ENCODE measurements around the gene PRKAA1. TPM values are rescaled to one million over a fixed set of nuclear protein-coding genes. Genes with fewer than 3 reads are reported as not detected.

Gene PRKAA1
- total RNA-seq, 4 donors from 2014 or later: 82.7 to 132 (median 100) TPM

GRCh38 chr5:40779561-40779960 is 18.6 kb downstream of the PRKAA1 start:
- Histone ChIP-seq H3K4me3 (no peak overlapping the region), H3K27me3 (no peaks in the 10 kb centered on the region), H3K27ac (no peak overlapping the region), H3K36me3 (peaks cover 0 to 28% (median 0%) of the 10 kb centered on the region in 3 donors), H3K9me3 (no peaks in the 10 kb centered on the region), H3K4me1 (peaks cover 0 to 31% (median 0%) of the 10 kb centered on the region in 4 donors)
- TF ChIP-seq CTCF (IDR thresholded peaks at IDR 0.05): no peak
- no peak for TF ChIP-seq POLR2A (IDR thresholded peaks at IDR 0.05)
- DNase-seq: no peak

GRCh38 chr5:40778133-40778532 is 20.0 kb downstream of the PRKAA1 start:
- TF ChIP-seq CTCF (IDR thresholded peaks at IDR 0.05) (no peak), POLR2A (IDR thresholded peaks at IDR 0.05) (no peak)
- H3K4me3 ChIP-seq: no peak overlapping the region
- DNase-seq: no peak
- no peaks in the 10 kb centered on the region for H3K27me3 ChIP-seq
- H3K4me1 ChIP-seq: peaks cover 0 to 18% (median 0%) of the 10 kb centered on the region in 4 donors
- H3K36me3 ChIP-seq: peaks cover 0 to 34% (median 0%) of the 10 kb centered on the region in 3 donors
- no peak overlapping the region for H3K27ac ChIP-seq
- H3K9me3 ChIP-seq: no peaks in the 10 kb centered on the region

DNA sequence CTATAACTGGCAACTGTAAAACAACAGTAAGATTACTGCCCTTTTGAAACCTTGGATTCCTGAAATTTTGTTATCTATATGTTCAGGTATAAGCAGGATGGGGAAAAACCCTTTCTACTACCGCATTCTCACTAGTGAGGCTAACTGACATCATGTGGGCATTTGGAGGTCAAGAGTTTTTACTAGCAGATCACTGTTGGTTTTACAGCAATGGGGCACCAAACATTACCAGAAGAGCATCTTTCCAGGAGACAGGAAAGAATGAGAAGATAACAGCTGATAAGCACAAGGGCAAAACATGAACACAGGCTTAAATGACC is 21.6 kb downstream of the PRKAA1 start:
- H3K4me1 ChIP-seq: peaks cover 0 to 15% (median 0%) of the 10 kb centered on the region in 4 donors
- TF ChIP-seq POLR2A (IDR thresholded peaks at IDR 0.05) (no peak), CTCF (IDR thresholded peaks at IDR 0.05) (no peak)
- peak overlapping the region in 2 of 4 donors; percentile 7 to 8 for H3K27ac ChIP-seq
- peaks cover 0 to 46% (median 0%) of the 10 kb centered on the region in 3 donors for H3K36me3 ChIP-seq
- H3K9me3 ChIP-seq: no peaks in the 10 kb centered on the region
- no peaks in the 10 kb centered on the region for H3K27me3 ChIP-seq
- DNase-seq: no peak
- H3K4me3 ChIP-seq: no peak overlapping the region

DNA sequence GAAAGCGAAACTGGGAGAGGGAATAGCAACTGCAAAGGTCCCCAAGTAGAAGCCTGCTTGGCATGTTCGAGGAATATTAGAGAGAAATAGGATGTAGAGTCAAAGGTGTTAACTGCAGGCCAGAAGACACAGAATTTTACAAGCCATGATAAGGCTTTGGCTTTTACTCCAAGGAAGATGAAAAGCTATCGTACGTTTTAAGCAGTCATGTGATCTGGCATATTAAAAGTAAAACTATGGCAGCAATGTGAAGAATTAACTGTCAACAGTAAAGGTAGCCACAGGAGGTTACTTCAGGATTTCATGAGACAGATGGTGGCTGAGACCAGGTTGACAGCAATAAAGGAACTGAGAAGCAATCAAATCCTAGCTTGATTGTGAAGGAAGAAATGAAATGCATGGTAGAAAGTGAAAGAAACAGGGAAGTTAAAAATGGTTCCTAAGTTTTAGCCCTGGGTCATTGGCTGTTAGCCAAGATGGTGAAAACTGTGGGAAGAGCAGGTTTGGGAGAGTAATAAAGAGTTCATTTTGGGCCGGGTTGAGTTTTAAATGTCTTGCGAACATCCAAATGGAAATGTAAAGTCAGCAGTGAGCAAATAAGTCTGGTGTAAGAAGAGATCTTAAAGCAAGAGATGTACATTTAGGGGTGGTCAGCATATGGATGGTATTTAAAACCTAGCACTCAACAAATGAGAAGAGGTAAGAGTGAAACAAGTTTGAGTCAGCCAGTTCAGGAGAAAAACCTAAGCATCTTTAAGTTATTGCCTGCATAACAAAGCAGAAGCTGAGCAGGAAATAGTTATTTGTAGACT is 22.1 kb downstream of the PRKAA1 start:
- H3K4me1 ChIP-seq: peaks cover 0 to 15% (median 0%) of the 10 kb centered on the region in 4 donors

DNA sequence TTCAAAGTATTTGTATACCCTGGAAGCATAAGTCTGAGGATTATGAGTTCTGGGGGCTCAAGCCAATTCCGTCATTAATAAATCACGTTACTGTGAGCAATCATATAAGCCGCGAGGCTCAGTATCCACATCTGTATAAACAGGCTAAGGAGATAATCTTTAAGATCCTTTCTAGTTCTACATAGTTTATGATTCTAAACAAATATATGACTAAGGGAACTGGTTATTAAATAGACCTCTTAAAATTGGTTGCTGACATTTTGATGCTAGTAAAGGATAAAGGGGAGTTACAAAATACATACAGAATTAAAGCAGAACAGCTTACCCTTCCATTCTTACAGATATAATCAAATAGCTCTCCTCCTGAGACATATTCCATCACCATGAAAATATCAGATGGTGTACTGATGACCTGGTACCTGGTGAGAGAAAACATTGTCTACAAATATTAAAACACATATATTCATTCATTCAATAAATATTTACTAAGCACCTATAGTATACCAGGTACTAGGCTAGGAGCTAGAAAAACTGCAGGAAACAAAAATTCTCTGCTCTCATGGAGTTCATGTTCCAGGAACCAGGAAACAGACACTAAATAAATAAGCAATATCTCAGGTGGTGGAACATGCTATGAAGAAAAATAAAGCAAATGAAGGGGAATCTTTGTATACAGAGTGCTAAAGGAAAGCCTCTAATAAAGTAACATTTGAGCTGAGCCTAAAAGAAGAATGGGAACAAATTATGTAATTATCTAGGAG is 22.9 kb downstream of the PRKAA1 start:
- TF ChIP-seq POLR2A (IDR thresholded peaks at IDR 0.05): no peak
- TF ChIP-seq CTCF (IDR thresholded peaks at IDR 0.05): no peak
- no peaks in the 10 kb centered on the region for H3K9me3 ChIP-seq
- no peak for DNase-seq
- H3K4me3 ChIP-seq: no peak overlapping the region
- peak overlapping the region in 2 of 4 donors; percentile 7 to 8 for H3K27ac ChIP-seq
- H3K27me3 ChIP-seq: no peaks in the 10 kb centered on the region
- H3K36me3 ChIP-seq: peaks cover 0 to 59% (median 0%) of the 10 kb centered on the region in 3 donors
- peaks cover 0 to 15% (median 0%) of the 10 kb centered on the region in 4 donors for H3K4me1 ChIP-seq

More for the DNA sequence above, 22.1 kb downstream of the PRKAA1 start:
- no peaks in the 10 kb centered on the region for H3K27me3 ChIP-seq
- H3K36me3 ChIP-seq: peaks cover 0 to 52% (median 0%) of the 10 kb centered on the region in 3 donors
- TF ChIP-seq CTCF (IDR thresholded peaks at IDR 0.05) (no peak), POLR2A (IDR thresholded peaks at IDR 0.05) (no peak)
- H3K9me3 ChIP-seq: no peaks in the 10 kb centered on the region
- peak overlapping the region in 2 of 4 donors; percentile 7 to 8 for H3K27ac ChIP-seq
- no peak overlapping the region for H3K4me3 ChIP-seq
- DNase-seq: no peak

Measured in Peyer's patch (tissue), 4 donors.